Measurements from ENCODE around the gene TLE1.

DNA sequence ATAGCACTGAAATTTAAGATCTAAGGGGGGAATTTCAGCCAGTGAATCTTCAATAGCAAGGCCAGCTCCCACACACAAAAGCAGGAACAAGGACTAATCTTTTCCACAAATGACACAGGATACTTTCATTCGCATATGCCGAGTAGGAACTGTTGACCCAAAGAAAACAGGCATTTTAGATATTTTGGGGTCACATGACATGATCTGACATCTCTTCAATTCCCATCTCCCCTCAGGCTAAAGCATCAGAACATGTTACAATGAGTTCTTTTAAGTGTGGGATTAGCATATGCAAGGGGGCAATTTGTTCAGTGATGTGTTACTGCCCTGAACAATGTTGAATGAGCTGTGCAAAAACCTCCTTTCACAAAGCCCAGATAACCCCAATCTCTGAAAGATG, 68.2 kb downstream of the TLE1 start:
- TF ChIP-seq, protein P1, sequence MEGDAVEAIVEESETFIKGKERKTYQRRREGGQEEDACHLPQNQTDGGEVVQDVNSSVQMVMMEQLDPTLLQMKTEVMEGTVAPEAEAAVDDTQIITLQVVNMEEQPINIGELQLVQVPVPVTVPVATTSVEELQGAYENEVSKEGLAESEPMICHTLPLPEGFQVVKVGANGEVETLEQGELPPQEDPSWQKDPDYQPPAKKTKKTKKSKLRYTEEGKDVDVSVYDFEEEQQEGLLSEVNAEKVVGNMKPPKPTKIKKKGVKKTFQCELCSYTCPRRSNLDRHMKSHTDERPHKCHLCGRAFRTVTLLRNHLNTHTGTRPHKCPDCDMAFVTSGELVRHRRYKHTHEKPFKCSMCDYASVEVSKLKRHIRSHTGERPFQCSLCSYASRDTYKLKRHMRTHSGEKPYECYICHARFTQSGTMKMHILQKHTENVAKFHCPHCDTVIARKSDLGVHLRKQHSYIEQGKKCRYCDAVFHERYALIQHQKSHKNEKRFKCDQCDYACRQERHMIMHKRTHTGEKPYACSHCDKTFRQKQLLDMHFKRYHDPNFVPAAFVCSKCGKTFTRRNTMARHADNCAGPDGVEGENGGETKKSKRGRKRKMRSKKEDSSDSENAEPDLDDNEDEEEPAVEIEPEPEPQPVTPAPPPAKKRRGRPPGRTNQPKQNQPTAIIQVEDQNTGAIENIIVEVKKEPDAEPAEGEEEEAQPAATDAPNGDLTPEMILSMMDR (IDR thresholded peaks at IDR 0.05; ENCODE audit: poor library complexity): no peak
- no peak for TF ChIP-seq EZH2 (IDR thresholded peaks at IDR 0.05; ENCODE audit: borderline replicate concordance)
- TF ChIP-seq EZH2phosphoT487 (IDR thresholded peaks at IDR 0.05; ENCODE audit: low read depth, severe bottlenecking, unreplicated experiment): no peak

Measured in hepatocyte (in vitro differentiated cells).